MG63 (cell line): ENCODE measurements around the gene TMBIM4. TPM values are rescaled to one million over a fixed set of nuclear protein-coding genes. Genes with fewer than 3 reads are reported as not detected.

Source experiments
- DNase-seq: peaks from one replicate; pipeline ENCODE4 v3.0.0-alpha.2; 2020
- H3K27me3 ChIP-seq: fragments of 250-450 bp; sonication (Bioruptor Pico); 2 replicates; pipeline ENCODE4 v1.5.1; 2020; ENCODE audit warnings: mild to moderate bottlenecking, moderate library complexity
- H3K36me3 ChIP-seq: fragments of 250-450 bp; sonication (Bioruptor Pico); 2 replicates; pipeline ENCODE4 v1.5.1; 2020; ENCODE audit warnings: mild to moderate bottlenecking, moderate library complexity
- H3K4me3 ChIP-seq: fragments of 250-450 bp; sonication (Bioruptor Pico); 2 replicates; pipeline ENCODE4 v1.5.1; 2020; ENCODE audit warnings: mild to moderate bottlenecking, moderate library complexity
- H3K9me3 ChIP-seq: fragments of 250-450 bp; sonication (Bioruptor Pico); 2 replicates; pipeline ENCODE4 v1.5.1; 2020; ENCODE audit warnings: mild to moderate bottlenecking, moderate library complexity
- total RNA-seq: library from RNA; depleted of rRNA; stranded (reverse); fragments of >200 nt; shearing (Covaris generic); gene quantifications from 2 replicates; pipeline ENCODE4 v1.2.3, GENCODE V29; 2014; ENCODE audit warnings: low replicate concordance

The TMBIM4 gene
- total RNA-seq, 1 experiment from 2014 or later = 16.4 TPM

GRCh38 chr12:66159123-66159522 is 10.7 kb downstream of the TMBIM4 start:
- Histone ChIP-seq H3K9me3 (peaks cover under 1% of the 10 kb centered on the region; the same call in 1 of the 2 replicates), H3K4me3 (no peak overlapping the region), H3K36me3 (peaks cover 16% of the 10 kb centered on the region), H3K27me3 (no peaks in the 10 kb centered on the region)
- DNase-seq = no peak

DNA sequence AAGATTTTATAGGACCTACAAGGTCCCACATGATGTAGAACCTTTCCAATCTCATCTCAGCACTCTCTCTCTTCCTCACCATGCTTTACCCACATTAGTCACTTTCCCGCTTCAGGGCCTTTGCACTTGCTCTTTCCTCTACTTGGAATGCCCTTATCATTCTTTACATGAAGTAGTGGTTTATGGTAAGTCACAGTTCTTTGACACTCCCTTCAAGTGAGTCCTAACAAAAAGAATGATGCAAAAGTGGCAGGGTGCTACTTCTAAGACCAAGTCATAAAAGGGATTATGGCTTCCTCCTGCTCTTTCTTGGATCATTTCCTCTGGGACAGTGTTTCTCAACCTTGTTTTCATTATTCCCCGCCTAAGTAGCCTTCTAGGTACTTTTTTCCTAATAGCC is 13.1 kb downstream of the TMBIM4 start:
- H3K9me3 ChIP-seq = no peaks in the 10 kb centered on the region
- no peak for DNase-seq
- H3K36me3 ChIP-seq = peaks cover 20% of the 10 kb centered on the region
- H3K27me3 ChIP-seq = no peaks in the 10 kb centered on the region
- H3K4me3 ChIP-seq = no peak overlapping the region

- no peak for DNase-seq
These were observed 15.0 kb downstream of the TMBIM4 start for GRCh38 chr12:66154776-66155175.

GRCh38 chr12:66152732-66153131 is 17.1 kb downstream of the TMBIM4 start:
- no peaks in the 10 kb centered on the region for H3K9me3 ChIP-seq
- DNase-seq = no peak
- no peak overlapping the region for H3K4me3 ChIP-seq
- H3K36me3 ChIP-seq = peaks cover 15% of the 10 kb centered on the region
- H3K27me3 ChIP-seq = no peaks in the 10 kb centered on the region

More at GRCh38 chr12:66154776-66155175, 15.0 kb downstream of the TMBIM4 start:
- no peaks in the 10 kb centered on the region for H3K27me3 ChIP-seq
- H3K4me3 ChIP-seq = no peak overlapping the region
- peaks cover 18% of the 10 kb centered on the region for H3K36me3 ChIP-seq
- H3K9me3 ChIP-seq = no peaks in the 10 kb centered on the region

- Histone ChIP-seq H3K36me3 (peaks cover 24% of the 10 kb centered on the region), H3K4me3 (no peak overlapping the region), H3K27me3 (no peaks in the 10 kb centered on the region), H3K9me3 (no peaks in the 10 kb centered on the region)
- DNase-seq = peak; percentile 31
These were observed 19.9 kb downstream of the TMBIM4 start for GRCh38 chr12:66149702-66150398.

- DNase-seq = no peak
- Histone ChIP-seq H3K9me3 (peaks cover 24% of the 10 kb centered on the region), H3K27me3 (no peaks in the 10 kb centered on the region), H3K4me3 (no peak overlapping the region), H3K36me3 (peaks cover 43% of the 10 kb centered on the region)
These were observed 24.7 kb downstream of the TMBIM4 start for GRCh38 chr12:66144791-66145754.

DNA sequence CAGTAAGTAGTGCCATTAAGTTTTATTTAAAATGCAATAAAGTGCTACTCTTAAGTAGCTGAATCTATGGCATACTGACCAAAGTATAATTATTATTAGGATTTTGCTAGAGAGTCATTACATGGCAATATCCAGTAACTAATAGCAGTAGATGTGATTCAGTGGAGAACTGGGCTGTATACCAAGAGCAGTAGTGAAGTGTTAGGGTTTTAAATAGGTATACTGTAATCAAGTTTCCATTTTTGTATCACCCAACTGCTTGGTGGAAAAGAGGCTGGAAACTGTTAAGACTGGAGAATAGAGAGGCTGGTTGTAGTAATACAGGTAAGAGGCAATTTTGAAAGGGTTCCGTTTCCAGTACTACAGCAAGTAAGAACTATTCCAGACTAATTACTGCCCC is 25.9 kb downstream of the TMBIM4 start:
- no peak for DNase-seq
- no peaks in the 10 kb centered on the region for H3K27me3 ChIP-seq
- peaks cover 55% of the 10 kb centered on the region for H3K36me3 ChIP-seq
- H3K9me3 ChIP-seq = peaks cover 30% of the 10 kb centered on the region
- H3K4me3 ChIP-seq = no peak overlapping the region

DNA sequence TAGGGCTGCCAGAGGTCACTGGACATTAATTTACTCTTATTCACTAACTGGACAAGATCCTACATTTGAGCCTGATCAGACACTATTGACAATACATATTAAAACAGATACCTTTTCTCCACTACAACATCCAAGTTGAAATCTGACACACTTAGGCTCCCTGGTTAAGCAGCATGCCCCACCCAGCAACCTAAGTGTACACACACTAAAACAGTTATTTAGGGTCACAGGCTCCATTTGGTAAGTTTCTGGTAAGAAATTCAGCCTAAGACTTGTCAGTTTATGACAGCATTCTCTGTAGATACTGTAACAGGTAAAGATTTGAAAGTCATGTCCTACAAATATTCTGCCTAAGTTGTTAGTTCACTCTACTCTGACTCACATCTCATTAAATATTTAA is 27.0 kb downstream of the TMBIM4 start:
- DNase-seq = no peak
- no peak overlapping the region for H3K4me3 ChIP-seq
- peaks cover 30% of the 10 kb centered on the region for H3K9me3 ChIP-seq
- H3K36me3 ChIP-seq = peaks cover 65% of the 10 kb centered on the region
- no peaks in the 10 kb centered on the region for H3K27me3 ChIP-seq

- H3K27me3 ChIP-seq = no peaks in the 10 kb centered on the region
- no peak for DNase-seq
- peaks cover 81% of the 10 kb centered on the region for H3K36me3 ChIP-seq
- no peak overlapping the region for H3K4me3 ChIP-seq
- H3K9me3 ChIP-seq = peaks cover 30% of the 10 kb centered on the region
These were observed 28.5 kb downstream of the TMBIM4 start for GRCh38 chr12:66141299-66141698.

DNA sequence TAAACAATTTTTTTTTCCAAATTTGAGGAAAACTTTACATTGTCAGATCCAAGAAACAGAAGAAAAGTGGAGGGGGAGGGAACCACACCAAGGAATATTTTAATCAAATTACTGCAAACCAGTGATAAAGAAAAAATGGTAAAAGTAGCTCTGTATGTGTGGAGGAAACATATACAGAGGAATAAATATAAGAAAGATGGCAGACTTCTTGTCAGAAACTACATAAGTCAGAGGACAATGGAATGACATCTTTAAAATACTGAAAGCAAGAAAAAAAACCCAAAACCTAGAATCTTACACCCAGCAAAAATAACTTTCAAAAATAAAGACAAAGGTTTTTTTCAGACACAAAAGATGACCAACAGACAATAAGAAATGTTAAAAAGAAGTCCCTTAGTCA is 29.1 kb downstream of the TMBIM4 start:
- Histone ChIP-seq H3K9me3 (peaks cover 30% of the 10 kb centered on the region), H3K4me3 (no peak overlapping the region), H3K36me3 (peaks cover 82% of the 10 kb centered on the region), H3K27me3 (no peaks in the 10 kb centered on the region)
- DNase-seq = no peak

DNA sequence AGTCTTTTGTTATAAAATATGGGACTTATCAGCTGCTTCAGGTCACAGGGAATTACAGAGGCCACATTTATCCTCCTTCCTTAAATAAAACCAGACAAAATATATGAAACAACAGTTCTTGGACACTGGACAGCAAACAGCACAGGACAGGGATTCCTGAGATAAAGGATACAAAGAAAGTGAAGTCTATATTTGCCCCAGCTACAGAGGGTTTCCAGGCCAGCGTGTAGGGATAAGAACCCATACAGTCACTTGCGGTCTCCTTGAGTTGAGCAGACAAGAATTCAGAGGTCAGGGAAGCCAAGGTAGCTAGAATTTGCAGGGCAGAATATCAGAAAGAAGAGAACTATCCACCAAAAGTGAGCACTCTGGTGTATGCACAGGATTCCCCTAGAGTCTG is 30.5 kb downstream of the TMBIM4 start:
- H3K4me3 ChIP-seq = no peak overlapping the region
- DNase-seq = no peak
- H3K9me3 ChIP-seq = peaks cover 30% of the 10 kb centered on the region
- H3K36me3 ChIP-seq = peaks cover 70% of the 10 kb centered on the region
- H3K27me3 ChIP-seq = no peaks in the 10 kb centered on the region

DNA sequence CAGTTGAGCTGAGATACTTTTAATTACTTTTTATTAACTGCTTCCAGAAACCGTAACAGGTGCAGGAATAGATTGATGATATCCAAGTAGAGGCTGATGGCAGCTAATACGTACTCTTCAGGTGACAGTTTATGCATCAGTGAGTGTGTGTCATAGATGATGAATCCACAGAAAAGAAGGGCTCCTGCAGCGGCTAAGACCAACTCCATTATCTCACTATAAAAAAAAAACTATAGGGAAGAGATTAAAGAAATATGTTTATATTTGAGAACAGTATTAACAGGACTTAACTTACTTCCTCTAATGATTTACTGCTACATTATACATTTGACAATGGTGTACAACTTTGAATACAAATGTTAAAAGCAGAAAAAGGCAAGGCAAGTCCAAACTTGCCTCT is 31.9 kb downstream of the TMBIM4 start:
- peaks cover 59% of the 10 kb centered on the region for H3K36me3 ChIP-seq

DNA sequence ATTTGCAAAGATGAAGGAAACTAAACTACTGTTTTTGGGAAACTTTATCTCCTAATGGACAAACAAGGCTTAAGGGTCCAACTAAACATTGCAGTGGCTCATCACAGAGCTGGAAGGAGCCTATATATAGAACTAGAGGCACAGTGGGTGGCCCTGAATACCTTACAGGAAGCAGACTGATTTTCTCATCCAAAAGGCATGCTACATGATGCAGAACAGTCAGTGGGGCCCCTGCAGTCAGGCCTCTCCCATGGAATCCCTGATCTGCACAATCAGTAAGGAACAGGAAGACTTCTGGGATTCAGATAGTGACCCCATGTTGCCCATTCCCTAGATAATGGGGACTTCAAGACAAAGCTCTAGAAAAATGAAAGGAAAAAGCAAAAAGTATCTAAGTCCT is 37.4 kb downstream of the TMBIM4 start:
- DNase-seq = peak; percentile 18
- H3K9me3 ChIP-seq = no peaks in the 10 kb centered on the region
- H3K4me3 ChIP-seq = no peak overlapping the region; the same call in 1 of the 2 replicates
- H3K27me3 ChIP-seq = no peaks in the 10 kb centered on the region
- H3K36me3 ChIP-seq = peaks cover 30% of the 10 kb centered on the region

More for the DNA sequence above, 31.9 kb downstream of the TMBIM4 start:
- peaks cover 28% of the 10 kb centered on the region for H3K9me3 ChIP-seq
- H3K4me3 ChIP-seq = no peak overlapping the region
- DNase-seq = no peak
- no peaks in the 10 kb centered on the region for H3K27me3 ChIP-seq

- no peak for DNase-seq
- Histone ChIP-seq H3K27me3 (no peaks in the 10 kb centered on the region), H3K9me3 (no peaks in the 10 kb centered on the region)
These were observed 38.6 kb downstream of the TMBIM4 start for GRCh38 chr12:66131067-66131688.

DNA sequence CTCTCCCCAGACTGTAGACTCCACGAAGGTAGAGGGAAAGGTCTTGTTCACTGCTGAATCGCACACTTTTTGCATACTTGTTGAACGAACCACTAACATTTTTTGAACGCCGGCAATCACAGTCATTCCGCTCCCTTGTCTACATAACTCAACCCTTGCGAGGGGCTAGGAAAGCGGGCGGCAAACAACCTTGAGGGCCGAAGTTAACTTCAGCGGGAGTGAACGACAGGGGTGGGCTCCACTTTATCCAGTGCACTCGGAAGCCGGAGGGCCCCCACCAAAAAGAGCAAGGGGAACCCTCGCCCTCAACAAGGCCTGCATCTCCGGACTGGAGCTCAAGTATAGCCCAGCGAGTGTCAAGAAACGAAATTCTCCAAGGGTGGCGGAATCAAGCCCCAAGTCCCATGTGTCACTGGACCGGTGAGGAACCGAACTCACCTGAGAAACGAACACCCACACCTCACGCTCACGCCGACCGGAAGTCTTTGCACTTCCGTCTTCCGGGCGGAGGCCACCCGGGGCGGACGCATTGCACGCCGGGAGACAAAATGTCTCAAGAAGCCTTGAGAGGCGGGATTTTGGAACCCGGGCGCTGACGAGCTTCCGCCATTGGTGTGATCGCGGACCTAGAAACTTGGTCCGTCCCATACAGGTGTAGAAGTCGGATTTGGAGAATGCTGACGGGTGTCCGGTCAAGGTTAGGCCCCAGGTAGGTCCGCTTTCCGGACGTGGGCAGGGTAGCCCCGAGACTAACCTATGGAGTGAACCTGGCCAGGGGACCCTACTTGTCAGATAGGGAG is 39.3 kb downstream of the TMBIM4 start, which contains the start of gene LLPH:
Gene LLPH, minus strand, starts transcription at position 484 of the 800 bp plus-strand sequence. CDS start 1,644 bp downstream, outside the sequence.
- Histone ChIP-seq H3K4me3 (peak within 1 kb of the TSS; percentile 99), H3K36me3 (peaks cover 29% of the 10 kb centered on the region), H3K9me3 (no peaks in the 10 kb centered on the region), H3K27me3 (no peaks in the 10 kb centered on the region)
- DNase-seq = peak; percentile 90

More at GRCh38 chr12:66131067-66131688, 38.6 kb downstream of the TMBIM4 start:
- H3K36me3 ChIP-seq = peaks cover 27% of the 10 kb centered on the region
- peak overlapping the region; percentile 99 for H3K4me3 ChIP-seq

- H3K27me3 ChIP-seq = no peaks in the 10 kb centered on the region
- peaks cover 35% of the 10 kb centered on the region for H3K36me3 ChIP-seq
- DNase-seq = no peak
These were observed 39.9 kb downstream of the TMBIM4 start for GRCh38 chr12:66129934-66130266.

More at GRCh38 chr12:66129934-66130266, 39.9 kb downstream of the TMBIM4 start:
- no peaks in the 10 kb centered on the region for H3K9me3 ChIP-seq
- peak overlapping the region; percentile 99 for H3K4me3 ChIP-seq
